DOHH2 (cell line): ENCODE data around the gene POMP.

Experiments used
- EZH2phosphoT487 ChIP-seq: fragments of 200-600 bp; sonication (generic); IDR thresholded peaks from 2 replicates; pipeline ENCODE4 v1.6.1; 2017; ENCODE audit warnings: borderline replicate concordance, mild to moderate bottlenecking, antibody characterized with exemption, low read length, moderate library complexity, mixed read lengths
- TF ChIP-seq, protein P1 (sequence below): fragments of 200-600 bp; sonication (generic); IDR thresholded peaks from one replicate; pipeline ENCODE4 v1.5.1; 2014; ENCODE audit warnings: antibody characterized with exemption, mild to moderate bottlenecking, low read depth, low read length; ENCODE audit not compliant: poor library complexity, severe bottlenecking

DNA sequence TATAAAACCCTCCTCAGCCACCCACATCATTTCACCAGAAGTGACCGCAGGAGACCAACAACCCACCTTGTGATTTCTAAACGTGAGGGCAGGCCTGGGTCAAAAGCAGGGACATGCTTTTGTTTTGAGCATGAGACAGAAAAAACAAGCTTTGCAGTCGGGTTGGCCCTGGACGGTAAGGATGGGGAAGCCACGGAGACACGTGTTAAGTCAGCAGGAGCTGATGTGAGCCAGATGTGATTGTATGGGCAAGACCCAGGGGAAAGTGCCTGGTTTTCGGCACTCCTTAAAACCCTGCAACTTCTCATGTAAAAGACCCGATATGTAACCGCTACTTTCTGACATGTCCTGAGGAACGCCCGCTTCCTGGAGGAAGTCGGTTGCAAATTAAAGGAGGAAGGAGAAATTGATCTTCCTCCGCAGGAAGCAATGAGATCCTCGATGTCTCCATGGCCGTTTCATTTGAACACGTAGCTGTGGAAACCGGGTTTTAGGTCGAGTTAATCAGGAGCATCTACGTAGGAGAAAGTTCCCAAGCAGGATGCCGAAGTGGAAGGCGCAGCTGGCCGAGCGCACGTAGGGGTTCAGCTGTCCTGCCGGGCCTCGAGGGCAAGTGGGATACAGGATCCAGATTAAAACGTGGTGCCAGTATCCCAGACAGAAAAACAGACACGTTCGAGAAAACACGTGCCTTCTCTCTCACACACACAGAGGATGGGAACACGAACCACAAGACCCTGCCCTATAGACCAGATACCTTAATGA lies 40.5 kb upstream of the POMP start:
- TF ChIP-seq, protein P1, sequence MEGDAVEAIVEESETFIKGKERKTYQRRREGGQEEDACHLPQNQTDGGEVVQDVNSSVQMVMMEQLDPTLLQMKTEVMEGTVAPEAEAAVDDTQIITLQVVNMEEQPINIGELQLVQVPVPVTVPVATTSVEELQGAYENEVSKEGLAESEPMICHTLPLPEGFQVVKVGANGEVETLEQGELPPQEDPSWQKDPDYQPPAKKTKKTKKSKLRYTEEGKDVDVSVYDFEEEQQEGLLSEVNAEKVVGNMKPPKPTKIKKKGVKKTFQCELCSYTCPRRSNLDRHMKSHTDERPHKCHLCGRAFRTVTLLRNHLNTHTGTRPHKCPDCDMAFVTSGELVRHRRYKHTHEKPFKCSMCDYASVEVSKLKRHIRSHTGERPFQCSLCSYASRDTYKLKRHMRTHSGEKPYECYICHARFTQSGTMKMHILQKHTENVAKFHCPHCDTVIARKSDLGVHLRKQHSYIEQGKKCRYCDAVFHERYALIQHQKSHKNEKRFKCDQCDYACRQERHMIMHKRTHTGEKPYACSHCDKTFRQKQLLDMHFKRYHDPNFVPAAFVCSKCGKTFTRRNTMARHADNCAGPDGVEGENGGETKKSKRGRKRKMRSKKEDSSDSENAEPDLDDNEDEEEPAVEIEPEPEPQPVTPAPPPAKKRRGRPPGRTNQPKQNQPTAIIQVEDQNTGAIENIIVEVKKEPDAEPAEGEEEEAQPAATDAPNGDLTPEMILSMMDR: no peak
- TF ChIP-seq EZH2phosphoT487: no peak
